HG02571 (cell line): ENCODE measurements around the gene PDE10A.

Source experiments
- ATAC-seq: cut with Tn5 transposase; IDR thresholded peaks from one replicate; pipeline ENCODE4 v1.9.1; 2021; ENCODE audit warnings: mild to moderate bottlenecking, moderate library complexity; ENCODE audit not compliant: unreplicated experiment

The PDE10A gene

DNA sequence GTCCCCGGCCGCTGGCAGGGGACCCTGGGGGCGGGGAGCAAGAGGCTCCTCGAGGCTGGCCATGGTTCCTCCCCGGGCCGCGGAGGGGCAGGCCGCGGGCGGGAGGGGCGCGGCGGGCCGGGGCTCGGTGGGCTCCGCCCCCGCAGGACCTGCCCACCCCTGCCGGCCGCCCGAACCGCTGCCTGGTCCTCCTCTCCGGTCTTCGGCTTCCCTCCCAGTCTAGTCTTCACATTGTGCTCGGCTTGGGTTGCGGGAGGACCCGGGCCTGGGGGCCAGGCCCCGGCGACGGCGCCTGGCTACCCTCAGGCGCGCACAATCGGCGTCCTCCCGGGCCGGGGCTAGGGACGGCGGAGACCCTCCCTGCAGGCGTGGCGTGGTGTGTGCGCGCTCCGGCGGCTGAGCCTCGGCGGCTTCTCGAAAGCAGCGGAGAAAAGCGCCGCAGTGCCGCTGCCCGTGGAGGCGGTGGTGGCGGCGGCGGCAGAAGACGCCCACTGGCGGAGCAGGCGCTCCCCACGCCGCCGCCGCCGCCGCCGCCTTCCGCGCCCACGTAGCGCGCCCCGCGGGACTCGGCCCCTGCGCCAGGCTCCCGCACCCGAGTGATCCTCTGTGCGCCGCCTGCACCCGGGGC, at the start of gene PDE10A:
TSS of gene PDE10A (minus strand) at position 493 of the 628 bp plus-strand sequence. CDS start at position 63, 430 bp downstream.
- ATAC-seq = no peak

- ATAC-seq = no peak
These were observed 46.0 kb upstream of the PDE10A start for GRCh38 chr6:165708985-165709576.

DNA sequence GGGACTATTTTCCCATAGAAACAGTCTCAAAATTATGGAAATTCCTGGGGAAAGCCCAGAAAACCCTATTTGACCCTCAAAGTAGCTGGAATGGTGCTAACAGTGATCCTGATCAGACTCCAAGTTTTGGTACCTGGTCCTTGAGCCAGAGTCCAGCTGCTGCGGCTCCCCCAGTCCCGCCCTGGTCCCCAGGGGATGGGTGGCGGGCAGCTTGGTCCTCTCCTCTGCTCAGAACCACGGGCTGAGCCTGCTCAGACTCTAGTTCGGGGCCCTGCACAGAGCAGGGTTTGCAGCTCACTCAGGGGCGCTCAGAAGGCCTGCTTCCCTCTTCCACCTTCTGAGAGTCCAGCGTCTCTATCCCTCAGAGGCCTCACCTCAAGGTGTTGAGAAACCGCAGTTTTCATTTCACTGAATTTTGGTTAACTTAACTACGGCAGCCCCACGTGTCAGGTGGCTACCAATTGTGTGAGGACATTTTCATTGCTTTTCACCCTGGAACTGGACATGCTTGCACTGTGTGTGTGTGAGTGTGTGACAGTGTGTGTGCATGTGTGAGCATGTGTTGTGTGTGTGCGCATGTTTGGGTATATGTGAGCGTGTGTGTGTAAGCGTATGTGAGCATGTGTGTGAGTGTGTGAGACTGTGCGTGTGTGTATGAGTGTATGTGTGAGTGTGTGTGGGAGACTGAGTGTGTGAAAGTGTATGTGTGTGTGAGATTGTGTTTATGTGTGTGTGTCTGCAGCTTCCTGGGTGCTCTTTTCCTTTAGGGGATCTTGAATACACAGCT, 44.2 kb upstream of the PDE10A start:
- ATAC-seq = no peak

DNA sequence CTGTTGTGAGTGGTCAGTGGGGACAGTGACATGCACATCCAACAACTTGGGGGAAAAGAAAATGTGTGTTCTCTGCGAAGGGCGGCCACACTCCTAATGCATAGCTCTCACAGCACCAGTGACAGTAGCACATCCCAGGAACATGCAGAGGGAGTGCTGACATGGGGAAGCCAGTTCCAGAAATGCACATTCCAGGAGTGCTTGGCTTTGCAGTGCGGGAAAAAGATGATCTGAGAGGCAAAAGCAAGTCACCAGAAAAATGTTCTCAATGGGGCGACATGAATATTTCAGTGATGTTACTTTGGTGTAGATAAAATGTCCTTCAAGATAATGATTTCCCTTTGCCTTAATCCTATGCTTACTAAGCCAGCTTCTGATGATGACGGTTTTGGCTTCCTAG, 42.9 kb upstream of the PDE10A start:
- no peak for ATAC-seq

DNA sequence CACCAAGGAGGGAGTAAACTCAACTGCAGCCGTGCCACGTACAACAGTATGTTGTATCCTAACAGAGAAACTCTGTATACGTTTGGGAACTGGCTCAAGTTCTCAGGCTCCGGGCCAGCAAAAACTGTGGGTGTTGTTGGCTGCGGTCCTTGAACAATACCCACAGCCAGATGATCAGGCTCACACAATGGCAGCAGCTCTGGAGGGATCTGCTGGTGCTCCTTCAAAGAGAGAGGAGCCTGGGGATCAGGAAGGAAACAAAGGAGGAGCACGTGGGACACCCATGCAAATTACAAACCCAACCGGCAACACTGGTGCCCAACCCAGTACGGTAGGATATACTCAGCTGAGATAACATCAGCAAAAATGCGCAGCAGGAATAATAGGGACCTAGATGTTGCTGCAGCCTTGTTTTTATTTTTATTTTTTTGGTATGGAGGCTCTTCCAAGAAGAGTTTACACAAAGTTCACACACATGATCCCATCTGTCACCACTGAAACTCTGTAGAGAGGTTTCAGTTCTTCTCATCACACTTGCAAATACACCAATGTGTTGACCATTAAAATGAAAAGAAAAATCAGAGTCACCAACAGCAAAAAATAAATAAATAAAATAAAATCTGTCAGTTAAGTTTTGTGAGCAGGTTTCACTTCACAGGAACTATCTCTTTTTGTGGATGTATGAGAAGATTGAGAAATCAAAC, 41.2 kb upstream of the PDE10A start:
- ATAC-seq = no peak

DNA sequence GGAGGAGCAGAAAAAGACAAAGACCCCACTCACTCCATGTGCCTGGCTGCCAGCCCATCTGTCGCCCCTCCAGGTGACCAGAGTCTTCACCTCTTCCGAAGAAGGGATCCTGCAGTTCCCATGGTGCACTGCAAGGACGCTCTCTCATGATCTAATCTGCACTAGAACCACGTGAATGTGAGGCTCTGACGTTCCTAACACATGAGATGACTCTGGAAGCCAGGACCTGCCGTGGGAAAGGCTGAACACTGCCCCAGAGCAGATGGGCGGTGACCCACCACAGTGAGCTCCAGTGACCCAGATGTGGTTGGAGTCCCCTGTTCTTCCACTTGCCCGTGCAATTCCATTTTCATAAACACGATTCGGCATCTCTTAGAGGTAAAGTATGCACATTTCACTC, 39.6 kb upstream of the PDE10A start:
- no peak for ATAC-seq

DNA sequence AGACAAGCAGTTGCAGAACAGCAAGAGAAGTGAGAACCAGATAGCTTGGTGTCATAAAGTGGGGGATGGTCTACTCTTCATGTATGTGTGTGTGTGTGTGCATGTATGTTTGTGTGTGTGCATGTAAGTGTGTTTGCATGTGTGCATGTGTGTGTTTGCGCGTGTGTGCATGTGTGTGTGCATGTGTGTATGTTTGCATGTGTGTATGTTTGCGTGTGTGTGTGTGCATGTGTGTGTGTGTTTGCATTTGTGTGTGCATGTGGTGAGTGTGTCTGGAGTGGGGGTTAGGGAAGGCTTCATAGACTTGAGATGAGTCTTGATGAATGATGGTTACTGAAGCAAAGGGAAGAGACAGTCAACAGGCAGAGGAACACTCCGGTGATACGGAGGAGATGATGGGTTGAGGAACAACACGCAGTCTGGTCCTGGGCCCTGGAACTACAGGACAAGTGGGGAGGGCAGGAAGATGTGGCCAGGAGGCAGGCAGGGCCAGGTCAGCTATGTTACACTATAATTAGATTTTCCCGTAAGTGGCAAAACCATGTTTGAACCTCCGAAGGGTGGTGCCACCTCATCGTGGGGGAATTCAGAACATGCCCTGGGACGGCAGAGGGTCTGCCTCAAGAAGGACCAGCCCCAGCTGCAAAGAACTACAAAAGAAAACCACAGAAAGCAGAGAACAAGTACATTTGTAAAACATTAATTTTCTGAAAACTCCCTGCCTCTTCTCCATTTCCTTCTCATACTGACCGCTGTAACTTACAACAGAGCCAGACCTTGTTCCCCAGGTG, 38.7 kb upstream of the PDE10A start:
- no peak for ATAC-seq

DNA sequence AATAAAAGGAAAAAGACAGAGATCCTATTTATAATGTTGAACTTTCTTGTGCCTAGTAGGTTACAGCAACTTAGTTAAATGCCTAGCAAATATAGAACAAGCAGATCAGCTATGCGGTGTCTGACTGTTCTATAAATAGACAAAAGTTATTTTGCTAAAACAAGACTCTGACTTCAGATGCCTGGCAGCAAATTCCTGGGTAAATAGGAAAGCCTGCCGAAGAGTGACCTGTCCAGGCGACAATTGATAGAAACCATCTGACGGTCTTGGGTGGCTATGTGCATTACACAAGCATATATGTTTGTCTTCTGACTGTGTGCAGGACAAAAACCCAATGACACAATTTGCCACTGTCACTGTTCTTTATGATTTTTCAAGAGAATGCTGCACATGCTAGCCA, 38.0 kb upstream of the PDE10A start:
- ATAC-seq = no peak

DNA sequence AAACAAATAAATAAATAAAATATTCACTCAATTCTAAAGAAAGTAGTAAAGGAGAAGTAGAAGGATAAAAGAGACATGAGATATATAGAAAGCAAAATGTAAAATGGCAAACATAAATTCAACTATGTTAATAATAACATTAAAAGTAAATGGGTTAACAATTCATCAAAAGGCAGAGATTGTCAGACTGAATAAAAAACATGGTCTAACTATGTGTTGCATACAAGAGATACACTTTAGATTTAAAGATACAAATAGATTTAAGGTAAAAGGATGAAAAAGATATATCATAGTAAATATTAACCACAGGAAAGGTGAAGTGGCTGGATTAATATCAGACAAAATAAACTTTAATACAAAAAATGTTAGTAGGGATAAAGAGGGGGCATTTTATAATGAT, 35.8 kb upstream of the PDE10A start:
- ATAC-seq = no peak

GRCh38 chr6:165697171-165697570, 34.1 kb upstream of the PDE10A start:
- ATAC-seq = no peak

DNA sequence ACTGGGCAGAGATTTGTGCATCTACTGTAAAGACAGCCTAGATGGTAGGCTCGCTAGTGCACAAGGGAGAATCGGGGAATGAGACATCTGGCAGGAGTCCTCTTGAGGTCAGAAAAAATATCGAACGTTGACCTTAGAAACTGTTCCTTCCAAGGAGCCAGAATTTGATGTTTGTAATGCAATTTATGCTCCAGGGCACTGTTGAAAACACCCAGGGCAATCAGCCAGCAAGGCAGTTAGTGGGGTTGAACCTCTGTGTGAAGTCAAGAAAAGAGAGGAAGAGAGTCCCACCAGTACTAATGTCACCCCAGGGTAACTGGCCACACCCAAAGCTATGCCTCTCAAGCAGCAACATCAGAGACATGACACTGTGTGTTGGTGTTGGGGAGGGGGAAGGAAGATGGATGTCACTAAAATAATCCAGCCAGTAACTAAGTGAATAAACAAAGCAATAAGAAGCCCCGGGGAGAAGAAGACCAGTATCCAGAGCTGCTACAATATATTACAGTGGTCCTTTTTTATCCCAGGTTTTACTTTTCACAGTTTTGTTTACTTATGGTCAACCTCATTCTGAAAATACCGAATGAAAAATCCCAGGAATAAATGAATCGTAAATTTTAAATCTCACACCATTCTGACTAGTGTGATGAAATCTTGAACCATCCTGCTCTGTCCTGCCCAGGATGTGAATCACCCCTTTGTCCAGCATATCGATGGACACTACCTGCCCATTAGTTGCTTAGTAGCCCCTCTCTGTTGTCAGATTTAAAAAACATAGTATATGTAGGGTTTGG, 32.9 kb upstream of the PDE10A start:
- no peak for ATAC-seq

DNA sequence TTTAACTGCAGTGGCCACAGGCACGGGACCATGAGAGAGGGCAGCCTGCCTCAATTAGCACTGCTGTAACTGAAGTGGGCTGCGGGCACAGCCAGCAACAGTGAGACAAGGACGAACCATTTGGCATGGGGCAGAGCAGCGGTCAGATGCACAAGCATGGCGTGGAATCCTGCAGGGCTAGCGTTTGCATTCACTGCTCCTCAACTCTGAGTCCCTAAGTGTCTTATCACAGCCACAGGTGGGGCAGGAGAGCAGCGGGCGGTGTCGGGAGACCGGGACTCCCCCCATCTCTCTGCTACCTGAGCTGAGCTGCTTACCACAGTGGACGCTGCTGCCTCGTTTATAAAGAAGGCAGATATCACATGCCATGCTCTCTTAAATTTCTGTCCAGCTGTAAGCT, 31.3 kb upstream of the PDE10A start:
- ATAC-seq = no peak

DNA sequence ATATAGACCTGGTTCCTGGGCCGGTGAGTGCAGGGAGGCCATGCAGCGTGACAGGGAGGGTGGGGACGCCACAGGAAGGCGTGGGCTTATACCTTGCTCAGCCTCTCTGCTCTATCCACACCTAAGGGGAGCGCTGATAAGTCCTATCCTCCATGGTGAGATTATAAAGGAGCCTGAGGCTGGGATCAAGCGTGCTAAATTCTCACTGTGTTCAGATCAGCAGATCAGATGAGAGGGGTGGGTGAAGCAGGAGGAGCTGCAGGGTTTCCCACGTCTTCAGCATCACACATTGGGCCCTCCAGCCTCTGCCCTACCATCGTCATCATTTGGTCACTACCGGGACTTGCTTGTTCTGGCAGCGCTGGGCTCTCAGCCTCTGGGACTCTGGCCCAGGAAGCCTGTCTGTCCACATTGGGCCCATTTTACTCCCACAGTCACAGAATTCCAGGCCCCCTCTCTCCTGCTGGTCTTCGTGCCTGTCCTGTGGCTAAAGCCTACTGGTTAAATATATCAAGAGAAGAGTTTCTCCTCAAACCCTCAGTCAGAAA, 29.1 kb upstream of the PDE10A start:
- no peak for ATAC-seq

- no peak for ATAC-seq
These were observed 26.7 kb upstream of the PDE10A start for GRCh38 chr6:165689699-165690098.

DNA sequence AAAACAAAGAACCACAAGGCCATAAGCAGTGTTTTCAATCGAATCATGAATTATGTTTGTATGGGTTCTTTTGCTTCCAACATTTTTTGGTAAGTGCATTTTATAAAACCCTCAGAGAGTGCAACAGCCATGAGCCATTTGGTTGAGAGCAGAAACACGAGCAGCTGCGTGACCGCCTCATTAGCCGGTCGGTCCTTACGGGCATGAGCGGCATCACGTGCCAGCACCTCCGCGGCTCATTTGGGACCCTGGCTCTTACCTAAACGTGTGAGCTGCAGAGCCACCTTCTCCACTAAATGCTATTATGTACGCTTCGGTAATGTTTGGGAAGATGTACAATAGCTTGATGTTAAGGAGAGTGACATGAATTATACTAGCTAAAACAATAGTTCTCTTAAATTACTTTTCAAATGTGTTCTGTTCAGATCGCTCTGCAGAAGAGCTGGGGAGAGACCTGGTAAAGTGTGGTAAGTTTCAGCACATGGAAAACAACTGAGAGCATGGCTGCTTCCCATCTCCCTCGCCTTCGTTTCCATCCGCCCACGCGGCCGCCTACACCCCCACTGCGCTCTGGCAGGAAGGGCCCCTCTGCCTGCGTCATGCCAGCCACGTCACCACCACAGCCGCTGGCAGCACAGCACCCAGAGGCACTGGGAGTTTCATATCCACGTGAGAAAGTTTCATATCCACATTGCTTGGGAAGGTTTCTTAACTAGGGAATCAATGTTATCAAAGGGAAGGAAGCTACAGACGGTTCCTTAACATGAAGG, 23.7 kb upstream of the PDE10A start:
- no peak for ATAC-seq

- no peak for ATAC-seq
These were observed 22.3 kb upstream of the PDE10A start for GRCh38 chr6:165685302-165685701.

GRCh38 chr6:165684333-165684732, 21.3 kb upstream of the PDE10A start:
- no peak for ATAC-seq

GRCh38 chr6:165680975-165681374, 17.9 kb upstream of the PDE10A start:
- no peak for ATAC-seq

DNA sequence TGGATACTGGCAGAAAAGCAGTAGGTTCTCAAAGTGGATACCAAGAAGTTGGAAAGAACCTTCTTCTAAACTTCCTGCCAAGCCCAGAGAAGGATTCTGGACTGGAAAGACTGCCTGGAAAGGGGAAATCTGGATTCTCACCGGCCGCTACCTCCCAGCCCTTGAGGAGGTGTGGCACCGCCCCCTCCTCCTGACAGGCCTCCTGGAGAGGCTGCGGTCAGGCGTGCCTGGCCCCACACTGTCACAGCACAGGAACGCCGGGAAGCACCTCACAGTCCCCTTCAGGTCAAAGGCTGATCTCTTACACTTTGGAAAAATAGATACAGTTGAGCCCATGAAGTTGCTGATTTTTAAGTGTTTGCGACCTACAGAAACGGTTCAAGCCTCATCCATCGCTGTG, 16.3 kb upstream of the PDE10A start:
- no peak for ATAC-seq
